ENCODE measurements around the gene C9orf57. TPM values are rescaled to one million over a fixed set of nuclear protein-coding genes. Genes with fewer than 3 reads are reported as not detected.

The C9orf57 gene
- total RNA-seq, 1 donor from 2014 or later: not detected

DNA sequence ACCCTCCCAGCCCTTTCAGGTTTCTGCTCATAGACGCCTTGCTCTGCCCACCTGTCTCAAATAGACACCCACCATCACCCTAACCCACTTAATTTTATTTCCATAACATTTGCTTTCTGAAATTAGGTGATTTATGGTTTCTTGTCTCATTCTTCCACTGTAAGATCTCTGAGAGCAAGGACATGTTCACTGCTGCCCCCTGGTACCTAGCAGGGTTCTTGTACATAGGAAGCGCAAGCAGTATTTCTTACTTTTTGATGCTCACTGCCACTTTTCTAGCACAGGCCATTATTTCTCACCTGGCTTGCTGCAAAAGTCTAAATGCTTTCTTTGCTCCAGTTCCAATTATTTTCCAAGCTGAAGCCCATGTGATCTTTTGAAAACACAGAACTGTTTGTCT, 16.8 kb downstream of the C9orf57 start:
- peaks cover 5% of the 10 kb centered on the region for H3K4me1 Mint-ChIP-seq
- H3K27me3 Mint-ChIP-seq: peaks cover 5% of the 10 kb centered on the region
- no peaks in the 10 kb centered on the region for H3K36me3 Mint-ChIP-seq (ENCODE audit: low read depth)
- intact Hi-C loops (cut with micrococcal nuclease): no loop called here
- H3K27ac Mint-ChIP-seq: no peak overlapping the region
- POLR2A ChIA-PET: no interaction called here
- H3K9me3 Mint-ChIP-seq: no peaks in the 10 kb centered on the region
- H3K4me3 Mint-ChIP-seq: no peak overlapping the region
- TF ChIP-seq, protein P1, sequence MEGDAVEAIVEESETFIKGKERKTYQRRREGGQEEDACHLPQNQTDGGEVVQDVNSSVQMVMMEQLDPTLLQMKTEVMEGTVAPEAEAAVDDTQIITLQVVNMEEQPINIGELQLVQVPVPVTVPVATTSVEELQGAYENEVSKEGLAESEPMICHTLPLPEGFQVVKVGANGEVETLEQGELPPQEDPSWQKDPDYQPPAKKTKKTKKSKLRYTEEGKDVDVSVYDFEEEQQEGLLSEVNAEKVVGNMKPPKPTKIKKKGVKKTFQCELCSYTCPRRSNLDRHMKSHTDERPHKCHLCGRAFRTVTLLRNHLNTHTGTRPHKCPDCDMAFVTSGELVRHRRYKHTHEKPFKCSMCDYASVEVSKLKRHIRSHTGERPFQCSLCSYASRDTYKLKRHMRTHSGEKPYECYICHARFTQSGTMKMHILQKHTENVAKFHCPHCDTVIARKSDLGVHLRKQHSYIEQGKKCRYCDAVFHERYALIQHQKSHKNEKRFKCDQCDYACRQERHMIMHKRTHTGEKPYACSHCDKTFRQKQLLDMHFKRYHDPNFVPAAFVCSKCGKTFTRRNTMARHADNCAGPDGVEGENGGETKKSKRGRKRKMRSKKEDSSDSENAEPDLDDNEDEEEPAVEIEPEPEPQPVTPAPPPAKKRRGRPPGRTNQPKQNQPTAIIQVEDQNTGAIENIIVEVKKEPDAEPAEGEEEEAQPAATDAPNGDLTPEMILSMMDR (IDR thresholded peaks at IDR 0.05): no peak
- CTCF ChIA-PET: no interaction called here
- ATAC-seq (ENCODE audit: low read depth) (no peak), DNase-seq (no peak)

GRCh38 chr9:72042928-72043327, 17.5 kb downstream of the C9orf57 start:
- Mint-ChIP-seq H3K27ac (no peak overlapping the region), H3K27me3 (peaks cover 5% of the 10 kb centered on the region), H3K4me1 (peaks cover 5% of the 10 kb centered on the region), H3K36me3 (ENCODE audit: low read depth) (no peaks in the 10 kb centered on the region), H3K9me3 (no peaks in the 10 kb centered on the region), H3K4me3 (no peak overlapping the region)
- CTCF ChIA-PET: no interaction called here
- ATAC-seq (ENCODE audit: low read depth) (no peak), DNase-seq (no peak)
- POLR2A ChIA-PET: no interaction called here
- TF ChIP-seq, protein P1 (IDR thresholded peaks at IDR 0.05): no peak
- intact Hi-C loops (cut with micrococcal nuclease): no loop called here

DNA sequence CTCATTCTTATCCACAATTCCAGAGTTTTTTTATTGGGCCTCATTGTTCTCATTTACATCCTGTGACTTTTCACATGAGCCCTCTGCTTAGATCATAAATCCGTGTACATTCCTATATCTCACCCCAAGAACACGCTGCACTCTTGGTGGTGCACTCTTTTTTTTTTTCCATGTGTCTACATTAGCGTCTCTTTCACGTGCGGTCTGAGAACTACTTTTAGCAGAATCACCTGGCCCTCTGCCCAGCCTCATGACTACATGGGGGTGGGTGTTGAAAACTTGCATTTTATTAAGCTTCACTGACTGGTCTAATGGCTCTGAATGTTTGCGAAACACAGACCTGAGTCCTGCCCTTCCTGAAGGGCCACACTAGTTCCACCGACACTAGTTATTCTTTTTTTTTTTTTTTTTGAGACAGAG, 18.6 kb downstream of the C9orf57 start:
- DNase-seq (no peak), ATAC-seq (ENCODE audit: low read depth) (no peak)
- H3K36me3 Mint-ChIP-seq (ENCODE audit: low read depth): no peaks in the 10 kb centered on the region
- intact Hi-C loops (cut with micrococcal nuclease): no loop called here
- no peaks in the 10 kb centered on the region for H3K9me3 Mint-ChIP-seq
- POLR2A ChIA-PET: no interaction called here
- H3K27me3 Mint-ChIP-seq: peaks cover 3% of the 10 kb centered on the region
- H3K4me1 Mint-ChIP-seq: peaks cover 5% of the 10 kb centered on the region
- no peak overlapping the region for H3K4me3 Mint-ChIP-seq
- TF ChIP-seq, protein P1 (IDR thresholded peaks at IDR 0.05): no peak
- no peak overlapping the region for H3K27ac Mint-ChIP-seq
- CTCF ChIA-PET: no interaction called here

DNA sequence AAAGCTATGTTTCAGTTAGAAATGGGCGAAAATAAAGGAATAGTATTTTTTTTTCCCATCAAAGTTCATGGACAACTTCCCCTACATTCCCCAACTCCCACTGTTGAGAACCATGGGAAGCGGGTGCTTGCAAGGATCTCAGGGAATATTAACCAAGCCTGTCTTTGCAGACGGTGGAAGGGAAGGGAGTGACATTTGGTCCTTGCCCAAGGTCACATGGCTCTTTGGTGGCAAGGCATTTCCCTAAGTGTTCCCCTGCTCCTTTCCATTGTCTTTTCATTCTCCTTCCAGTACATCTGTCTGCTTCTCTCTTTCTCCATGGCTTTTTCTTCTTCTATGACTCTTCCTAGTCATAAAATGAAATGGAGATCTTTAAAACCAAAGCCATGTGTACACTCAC, 19.0 kb downstream of the C9orf57 start:
- Mint-ChIP-seq H3K9me3 (no peaks in the 10 kb centered on the region), H3K27me3 (peaks cover 3% of the 10 kb centered on the region), H3K4me1 (peaks cover 5% of the 10 kb centered on the region), H3K4me3 (no peak overlapping the region), H3K36me3 (ENCODE audit: low read depth) (no peaks in the 10 kb centered on the region), H3K27ac (no peak overlapping the region)
- TF ChIP-seq, protein P1 (IDR thresholded peaks at IDR 0.05): no peak
- ATAC-seq (ENCODE audit: low read depth) (no peak), DNase-seq (no peak)
- CTCF ChIA-PET: interaction anchor here (3.5 kb wide), 1 partner anchor 231 kb away, joined by 103 read pairs; no protein-coding TSS in a partner anchor
- intact Hi-C loops (cut with micrococcal nuclease): no loop called here
- POLR2A ChIA-PET: no interaction called here

GRCh38 chr9:72039532-72039931, 20.9 kb downstream of the C9orf57 start:
- Mint-ChIP-seq H3K9me3 (no peaks in the 10 kb centered on the region), H3K27ac (no peak overlapping the region), H3K27me3 (peaks cover 3% of the 10 kb centered on the region), H3K4me3 (no peak overlapping the region), H3K4me1 (peaks cover 5% of the 10 kb centered on the region), H3K36me3 (ENCODE audit: low read depth) (no peaks in the 10 kb centered on the region)
- no peak for DNase-seq
- intact Hi-C loops (cut with micrococcal nuclease): loop anchor here (1.0 to 2.0 kb wide), 5 partner anchors 163 to 1043 kb away; no protein-coding TSS in a partner anchor
- TF ChIP-seq, protein P1 (IDR thresholded peaks at IDR 0.05): no peak
- CTCF ChIA-PET: interaction anchor here (0.8 to 3.5 kb wide), 24 partner anchors 8 to 1043 kb away, joined by 3 to 103 read pairs (median 4); no protein-coding TSS in a partner anchor
- POLR2A ChIA-PET: interaction anchor here (0.6 kb wide), 1 partner anchor 18 kb away, joined by 12 read pairs; no protein-coding TSS in a partner anchor
- ATAC-seq (ENCODE audit: low read depth): no peak
